Activated naive CD8-positive, alpha-beta T cell treated with anti-CD3 and anti-CD28 coated beads, Interleukin-2, amount 50 U/mL, for 16 hours (primary cell): ENCODE results near the gene SETD7.
A peak's percentile ranks its signal among the peaks of the same experiment; 100 is the strongest.

Source experiments
- DNase-seq: peaks from one replicate; pipeline ENCODE4 v3.0.0-alpha.2; 2020; ENCODE audit warnings: low read depth, low spot score

SETD7 gene

GRCh38 chr4:139550724-139551429 lies 5.1 kb downstream of the SETD7 start:
- DNase-seq = no peak

DNA sequence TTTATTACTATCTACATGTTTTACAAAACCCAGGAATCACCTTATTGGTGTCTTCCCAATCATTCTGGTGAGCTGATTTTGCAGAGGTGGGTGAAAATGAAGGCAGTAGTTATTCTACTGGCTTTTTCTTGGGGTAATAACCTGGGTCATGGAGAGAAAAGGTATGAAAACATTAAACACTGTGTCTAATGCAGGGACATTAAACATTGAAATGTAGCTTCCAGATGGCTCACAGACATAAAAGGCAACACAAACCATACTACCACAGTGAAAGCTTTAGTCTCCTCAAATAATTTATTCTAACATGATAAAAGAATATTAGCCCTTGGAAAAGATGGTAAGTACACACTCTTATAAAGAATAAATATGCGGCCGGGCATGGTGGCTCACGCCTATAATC lies 8.0 kb downstream of the SETD7 start:
- no peak for DNase-seq

GRCh38 chr4:139540632-139541031 lies 15.4 kb downstream of the SETD7 start:
- no peak for DNase-seq

- no peak for DNase-seq
These were observed 15.9 kb downstream of the SETD7 start for GRCh38 chr4:139540161-139540560.

DNA sequence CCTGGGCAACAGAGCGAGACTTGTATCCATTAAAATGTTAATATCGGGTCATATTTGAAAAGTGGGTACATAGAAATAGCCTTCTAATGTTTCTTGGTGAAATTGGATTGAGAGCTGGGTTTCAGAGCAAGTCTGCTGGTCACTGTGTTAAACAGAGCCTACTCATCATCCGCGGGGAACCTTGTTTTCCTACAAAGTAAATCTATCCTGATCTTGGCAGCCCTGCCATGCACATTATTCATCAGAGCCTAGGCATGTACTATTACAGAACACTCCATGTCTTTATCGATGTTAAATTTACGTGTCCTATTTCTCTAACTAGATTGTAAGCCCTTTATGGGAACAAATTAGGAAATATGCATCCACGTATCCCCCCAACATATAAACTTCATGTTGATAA lies 18.7 kb downstream of the SETD7 start:
- DNase-seq = no peak

DNA sequence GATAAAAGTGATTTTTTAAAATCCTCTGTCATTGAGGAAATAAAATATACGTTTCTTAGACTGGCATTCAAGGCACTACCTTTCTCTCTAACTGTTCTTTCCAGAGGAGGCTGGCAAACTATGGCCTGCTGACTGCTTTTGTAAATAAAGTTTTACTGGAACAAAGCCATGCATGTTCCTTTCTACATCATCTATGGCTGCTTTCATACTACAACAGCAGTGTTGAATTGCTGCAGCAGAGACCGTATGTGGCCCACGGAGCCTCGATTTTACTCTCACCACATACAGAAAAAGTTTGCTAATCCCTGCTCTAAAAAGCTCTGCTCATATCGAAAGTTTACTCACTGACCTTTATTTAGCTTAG lies 20.2 kb downstream of the SETD7 start:
- DNase-seq = no peak

DNA sequence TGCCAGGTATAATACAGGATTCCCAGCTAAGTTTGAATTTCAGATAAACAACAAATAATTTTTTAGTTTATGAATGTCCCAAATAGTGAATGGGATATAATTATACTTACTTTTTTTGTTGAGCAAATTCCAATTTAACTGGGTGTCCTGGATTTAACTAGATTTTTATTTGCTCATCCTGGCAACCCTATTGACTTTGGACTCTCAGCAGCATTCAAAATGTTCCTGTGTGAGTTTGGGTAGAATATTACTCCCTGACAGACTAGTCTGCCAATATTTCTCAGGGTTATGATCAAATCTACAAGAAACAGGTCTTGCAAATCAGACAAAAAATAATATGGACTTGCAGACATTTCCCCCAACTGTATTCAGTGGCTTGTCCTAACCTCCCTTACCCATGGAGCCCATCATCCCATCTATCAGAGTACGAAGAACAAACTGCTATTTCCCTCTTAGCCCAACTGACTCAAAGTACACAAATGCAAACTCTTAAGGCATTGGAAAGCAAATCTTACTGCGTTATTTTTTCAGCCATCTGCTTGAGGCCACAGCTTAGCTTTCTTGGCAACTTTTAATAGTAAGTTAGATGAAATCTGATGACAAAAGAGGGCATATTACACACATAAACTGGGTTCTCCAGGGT lies 20.7 kb downstream of the SETD7 start:
- no peak for DNase-seq

DNA sequence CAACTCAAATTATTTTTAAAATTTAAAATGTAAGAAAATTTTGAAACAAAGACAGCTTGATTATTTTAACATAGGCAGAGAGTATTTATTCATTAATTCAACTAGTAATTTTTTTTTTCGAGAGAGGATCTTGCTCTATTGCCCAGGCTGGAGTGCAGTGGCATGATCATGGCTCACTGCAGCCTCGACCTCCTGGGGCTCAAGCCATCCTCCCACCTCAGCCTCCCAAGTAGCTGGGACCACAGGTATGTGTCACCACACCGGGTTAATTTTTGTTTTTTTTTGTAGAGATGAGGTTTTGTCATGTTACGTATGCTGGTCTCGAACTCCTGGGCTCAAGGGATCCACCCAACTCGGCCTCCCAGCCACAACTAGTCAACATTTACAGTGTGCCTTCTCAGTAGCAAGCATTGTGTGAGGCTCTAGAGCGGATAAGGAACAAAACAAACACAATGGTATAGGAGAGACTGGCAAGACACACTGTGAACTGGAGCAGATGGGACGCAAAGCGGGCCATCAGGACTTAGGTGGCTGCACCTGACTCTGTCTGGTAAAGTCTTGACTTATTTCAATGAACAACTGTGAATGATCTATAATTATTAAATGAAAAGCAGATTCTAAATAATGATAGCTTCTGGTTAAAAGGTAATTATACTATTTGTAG lies 21.6 kb downstream of the SETD7 start:
- no peak for DNase-seq

DNA sequence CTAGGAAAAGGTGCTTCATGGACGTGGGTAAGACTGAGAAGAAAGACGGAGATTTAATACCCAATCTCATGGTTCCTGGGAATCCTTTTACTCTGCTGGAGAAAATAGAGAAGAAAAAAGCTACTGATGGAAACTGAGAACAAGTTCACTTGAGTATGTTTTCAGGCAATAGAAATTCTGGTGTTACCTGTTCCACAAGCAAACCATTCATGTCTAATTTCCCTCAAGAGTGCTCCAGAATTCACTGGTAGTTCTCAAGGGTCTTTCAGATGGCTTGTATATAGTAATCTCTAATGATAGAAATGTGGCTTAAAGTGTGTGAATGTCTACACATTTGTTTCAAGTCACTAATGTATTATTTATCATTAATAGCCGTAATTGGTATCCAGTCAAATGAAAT lies 22.5 kb downstream of the SETD7 start:
- no peak for DNase-seq

DNA sequence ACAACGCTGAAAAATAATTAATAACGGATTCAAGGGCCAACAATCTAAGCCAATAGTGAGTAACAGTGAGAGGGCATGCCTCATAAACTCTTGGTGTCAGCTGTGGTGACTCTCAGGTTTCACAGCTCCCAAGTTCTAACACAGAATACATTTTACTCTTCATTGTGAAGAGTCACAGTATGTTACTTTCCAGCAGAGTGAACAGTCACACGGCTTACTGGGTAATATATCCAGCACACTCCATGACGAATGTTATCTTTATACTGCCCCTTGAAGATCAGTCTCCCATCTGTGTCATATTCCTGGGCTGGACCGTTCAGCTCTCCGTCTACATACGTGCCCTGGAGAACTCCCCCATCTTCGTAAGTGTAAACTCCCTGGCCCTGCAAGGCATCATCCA lies 23.1 kb downstream of the SETD7 start:
- DNase-seq = no peak

GRCh38 chr4:139530833-139531427 lies 25.1 kb downstream of the SETD7 start:
- DNase-seq = peak; percentile 11

- DNase-seq = no peak
These were observed 27.5 kb downstream of the SETD7 start for GRCh38 chr4:139528377-139529005.

DNA sequence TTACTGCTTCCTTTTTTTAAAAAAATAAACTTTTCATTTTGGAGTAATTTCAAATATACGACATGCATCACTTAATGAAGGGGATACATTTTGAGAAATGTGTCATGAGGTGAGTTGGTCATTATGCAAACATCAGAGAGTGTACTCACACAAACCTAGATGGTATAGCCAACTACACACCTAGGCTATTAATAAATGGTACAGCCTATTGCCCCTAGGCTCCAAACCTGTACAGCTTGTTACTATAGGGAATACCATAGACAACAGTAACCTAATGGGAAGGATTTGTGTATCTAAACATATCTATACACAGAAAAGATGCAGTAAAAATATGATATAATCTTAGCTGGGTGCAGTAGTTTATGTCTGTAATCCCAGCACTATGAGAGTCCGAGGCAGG lies 29.1 kb downstream of the SETD7 start:
- no peak for DNase-seq

DNA sequence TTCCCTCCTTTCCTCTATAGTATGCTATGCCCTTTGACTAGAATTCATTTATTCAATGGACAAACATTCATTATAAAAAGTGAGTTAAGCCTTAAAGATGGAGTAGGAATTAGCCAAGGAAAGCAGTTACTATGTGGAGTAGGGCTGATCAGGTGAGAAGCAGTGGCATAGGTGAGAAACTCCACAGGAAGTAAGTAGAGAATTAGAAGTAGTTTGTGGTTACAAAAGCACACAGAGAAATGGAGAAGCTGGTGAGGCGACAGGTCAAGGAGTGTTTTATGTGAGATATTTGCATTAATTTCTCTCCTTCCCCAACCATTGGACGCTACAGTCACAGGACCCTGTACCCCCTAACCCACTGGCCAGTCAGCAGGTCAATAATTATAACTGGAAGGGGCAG lies 30.6 kb downstream of the SETD7 start:
- DNase-seq = no peak

GRCh38 chr4:139524062-139524631 lies 31.9 kb downstream of the SETD7 start:
- DNase-seq = no peak

DNA sequence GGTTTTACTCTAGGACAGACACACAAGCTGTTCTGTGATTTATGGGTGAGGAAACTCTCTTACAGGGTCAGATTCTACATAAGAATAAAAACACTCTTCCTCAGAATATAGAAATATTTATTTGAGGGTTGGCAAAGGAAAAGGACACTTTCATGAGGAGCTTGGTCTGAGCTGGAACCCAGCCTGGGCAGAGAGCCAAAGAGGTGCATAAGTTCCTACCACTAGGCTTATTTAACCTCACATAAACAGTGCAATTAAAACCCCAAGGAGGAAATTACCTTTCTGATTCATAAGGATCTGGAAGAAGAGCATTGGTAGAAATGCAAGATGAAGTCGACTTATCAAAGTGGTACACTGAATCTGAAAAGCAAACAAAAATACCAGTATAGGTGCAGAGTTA lies 32.9 kb downstream of the SETD7 start:
- DNase-seq = no peak

DNA sequence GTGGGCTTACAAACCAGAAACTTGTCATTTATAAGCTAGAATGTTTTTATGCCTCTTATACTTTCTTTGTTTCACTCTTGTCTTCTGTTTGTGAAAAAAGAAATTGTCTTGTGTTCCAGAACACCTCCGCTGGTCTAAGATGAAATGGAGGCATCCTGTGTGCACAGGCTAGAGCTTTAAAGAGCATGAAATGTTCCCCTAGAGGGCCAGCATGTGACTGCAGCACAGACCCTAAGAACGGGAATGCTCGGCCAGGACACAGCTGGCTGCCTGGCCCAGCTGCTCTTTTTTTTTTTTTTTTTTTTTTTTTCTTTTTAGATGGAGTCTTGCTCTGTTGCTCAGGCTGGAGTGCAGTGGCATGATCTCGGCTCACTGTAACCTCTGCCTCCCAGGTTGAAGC lies 33.6 kb downstream of the SETD7 start:
- DNase-seq = no peak

DNA sequence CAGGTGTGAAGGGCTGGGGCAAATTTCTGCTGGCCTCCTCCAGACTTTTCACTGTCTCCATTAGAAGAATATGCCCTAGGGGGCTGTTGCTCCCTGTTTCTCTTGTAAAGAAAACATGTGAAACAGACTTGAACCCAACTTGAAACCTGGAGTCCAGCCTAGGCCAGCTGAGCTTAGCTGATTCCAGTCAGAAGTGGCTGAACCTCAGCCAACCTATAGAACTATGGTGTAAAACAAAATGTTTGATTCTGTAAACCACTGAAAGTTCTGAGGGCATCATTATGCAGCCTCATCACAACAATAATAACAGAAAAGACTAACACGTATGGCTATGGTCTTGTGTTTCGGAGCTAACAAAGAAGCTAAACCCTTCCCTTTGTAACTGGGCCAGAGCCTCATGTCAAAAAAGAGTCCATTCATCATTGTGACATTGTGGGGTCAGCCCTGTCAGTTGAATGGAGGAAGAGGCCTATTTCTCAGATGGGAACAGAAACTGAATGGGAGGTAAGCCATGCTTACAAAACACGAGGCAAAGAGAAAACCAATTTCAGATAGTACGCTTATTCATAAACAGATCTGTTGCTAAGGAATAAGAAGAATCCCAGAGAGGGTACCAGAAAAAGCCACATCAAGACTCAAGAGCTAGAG lies 34.1 kb downstream of the SETD7 start:
- no peak for DNase-seq

- DNase-seq = no peak
These were observed 40.5 kb downstream of the SETD7 start for GRCh38 chr4:139515531-139515958.

GRCh38 chr4:139514382-139515059 lies 41.5 kb downstream of the SETD7 start:
- no peak for DNase-seq

DNA sequence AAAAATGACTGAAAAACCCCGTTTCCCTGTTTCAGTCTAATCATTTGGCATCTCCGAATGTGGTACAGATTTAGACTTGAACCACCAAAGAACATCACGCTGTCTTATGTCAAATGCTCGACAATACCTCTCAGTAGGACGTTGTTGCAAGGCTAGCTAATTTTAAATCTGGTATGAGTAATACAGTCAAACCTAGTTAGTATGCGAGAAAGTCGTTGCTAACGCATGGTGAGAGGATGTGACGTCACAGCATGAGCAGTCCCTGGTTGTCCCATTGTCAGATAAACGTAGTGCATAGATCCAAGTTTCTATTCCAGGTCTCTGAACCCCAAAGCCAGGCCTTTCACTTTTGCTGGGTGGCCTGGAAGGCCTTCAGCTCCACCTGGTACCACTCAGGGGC lies 44.7 kb downstream of the SETD7 start:
- DNase-seq = no peak
